ENCODE data around the gene IP6K2.
A peak's percentile ranks its signal among the peaks of the same experiment; 100 is the strongest.
"Not testable (repeated sequence)": the region's sequence is repeated elsewhere in the genome, so short reads cannot be mapped to it uniquely, and the experiment has no call there.

Gene IP6K2, protein sequence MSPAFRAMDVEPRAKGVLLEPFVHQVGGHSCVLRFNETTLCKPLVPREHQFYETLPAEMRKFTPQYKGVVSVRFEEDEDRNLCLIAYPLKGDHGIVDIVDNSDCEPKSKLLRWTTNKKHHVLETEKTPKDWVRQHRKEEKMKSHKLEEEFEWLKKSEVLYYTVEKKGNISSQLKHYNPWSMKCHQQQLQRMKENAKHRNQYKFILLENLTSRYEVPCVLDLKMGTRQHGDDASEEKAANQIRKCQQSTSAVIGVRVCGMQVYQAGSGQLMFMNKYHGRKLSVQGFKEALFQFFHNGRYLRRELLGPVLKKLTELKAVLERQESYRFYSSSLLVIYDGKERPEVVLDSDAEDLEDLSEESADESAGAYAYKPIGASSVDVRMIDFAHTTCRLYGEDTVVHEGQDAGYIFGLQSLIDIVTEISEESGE

GRCh38 chr3:48716982-48717746 is at the start of gene IP6K2:
Gene IP6K2, minus strand, starts transcription at chr3:48717221. Its CDS starts 21,930 bp downstream, at chr3:48695291.
- DNase-seq (ENCODE audit: low spot score) = peak; percentile 92
- peak; percentile 76 for FAIRE-seq

DNA sequence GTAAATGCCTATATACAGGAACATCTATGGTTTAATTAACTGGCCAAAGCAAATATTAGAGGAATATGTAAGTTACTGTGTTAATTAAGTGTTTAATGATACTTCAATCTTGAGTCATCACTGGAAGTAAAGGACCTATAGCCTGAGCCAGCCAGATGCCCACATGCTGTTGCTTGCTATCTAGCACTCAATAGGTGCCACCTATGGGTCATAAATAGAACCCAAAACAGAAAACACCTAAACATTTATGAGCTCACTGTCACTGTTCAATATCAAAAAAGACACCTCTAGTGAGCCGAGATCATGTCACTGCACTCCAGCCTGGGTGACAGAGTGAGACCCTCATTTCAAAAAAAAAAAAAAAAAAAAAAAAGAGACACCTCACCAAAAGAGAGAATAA is 48.4 kb upstream of the IP6K2 start:
- FAIRE-seq = no peak
- DNase-seq (ENCODE audit: low spot score) = no peak

GRCh38 chr3:48762816-48763215 is 45.8 kb upstream of the IP6K2 start:
- no peak for DNase-seq (ENCODE audit: low spot score)
- FAIRE-seq = no peak

GRCh38 chr3:48759991-48760540 is 43.0 kb upstream of the IP6K2 start:
- FAIRE-seq; DNase-seq (ENCODE audit: low spot score): not testable (repeated sequence)

DNA sequence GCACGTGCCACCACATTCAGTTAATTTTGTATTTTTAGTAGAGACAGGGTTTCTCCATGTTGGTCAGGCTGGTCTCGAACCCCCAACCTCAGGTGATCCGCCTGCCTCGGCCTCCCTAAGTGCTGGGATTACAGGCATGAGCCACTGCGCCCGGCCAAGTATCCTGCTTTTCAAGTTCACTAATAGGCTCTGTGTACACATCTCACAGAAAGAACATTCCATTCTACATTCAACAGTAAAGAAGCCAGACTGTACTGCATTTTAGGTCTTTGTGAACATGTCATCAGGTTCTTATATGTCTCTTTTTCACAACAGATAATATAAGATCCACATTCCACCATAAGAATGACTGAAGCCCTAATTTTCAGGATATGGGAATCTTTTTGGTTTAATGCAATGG is 42.5 kb upstream of the IP6K2 start:
- DNase-seq (ENCODE audit: low spot score); FAIRE-seq: not testable (repeated sequence)

DNA sequence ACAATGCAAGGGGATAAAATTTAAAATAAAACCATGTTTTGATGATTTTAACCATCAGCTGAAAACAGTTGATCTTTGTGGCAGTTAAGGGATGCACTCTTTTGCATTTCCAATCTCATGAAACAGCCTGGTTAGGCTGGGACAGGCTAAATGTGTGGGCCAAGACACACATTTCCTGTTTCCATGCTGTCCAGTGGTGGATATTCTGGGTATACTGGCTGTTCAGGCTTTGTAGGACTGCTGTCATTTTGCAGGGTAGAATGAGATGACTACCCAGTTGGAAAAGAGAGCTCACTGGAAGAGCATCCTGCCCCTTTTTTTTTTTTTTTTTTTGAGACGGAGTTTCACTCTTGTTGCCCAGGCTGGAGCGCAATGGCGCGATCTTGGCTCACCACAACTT is 42.0 kb upstream of the IP6K2 start:
- FAIRE-seq = no peak
- DNase-seq (ENCODE audit: low spot score) = no peak

GRCh38 chr3:48756640-48757039 is 39.6 kb upstream of the IP6K2 start:
- FAIRE-seq (no peak), DNase-seq (ENCODE audit: low spot score) (no peak)

GRCh38 chr3:48750856-48751255 is 33.8 kb upstream of the IP6K2 start:
- DNase-seq (ENCODE audit: low spot score) (no peak), FAIRE-seq (no peak)

DNA sequence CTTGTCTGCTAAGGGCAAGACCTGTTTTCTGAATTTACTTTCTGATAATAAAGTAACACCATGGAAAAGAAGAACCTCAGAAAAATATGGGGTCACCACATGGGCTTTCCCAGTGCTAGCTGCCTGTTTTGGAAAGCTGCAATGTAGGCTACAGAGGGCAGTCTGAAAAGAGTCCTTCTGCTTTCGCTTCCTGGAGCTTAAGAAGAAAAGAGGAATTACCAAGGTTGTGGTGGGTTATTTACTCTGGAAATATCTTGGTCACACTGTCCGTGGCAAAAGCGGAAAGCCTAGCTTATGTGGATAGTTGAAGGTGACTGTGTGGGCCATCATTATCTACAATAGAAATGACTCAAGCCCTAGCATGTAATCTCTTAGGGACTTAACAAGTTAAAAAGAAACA is 31.7 kb upstream of the IP6K2 start:
- DNase-seq (ENCODE audit: low spot score) (no peak), FAIRE-seq (no peak)

DNA sequence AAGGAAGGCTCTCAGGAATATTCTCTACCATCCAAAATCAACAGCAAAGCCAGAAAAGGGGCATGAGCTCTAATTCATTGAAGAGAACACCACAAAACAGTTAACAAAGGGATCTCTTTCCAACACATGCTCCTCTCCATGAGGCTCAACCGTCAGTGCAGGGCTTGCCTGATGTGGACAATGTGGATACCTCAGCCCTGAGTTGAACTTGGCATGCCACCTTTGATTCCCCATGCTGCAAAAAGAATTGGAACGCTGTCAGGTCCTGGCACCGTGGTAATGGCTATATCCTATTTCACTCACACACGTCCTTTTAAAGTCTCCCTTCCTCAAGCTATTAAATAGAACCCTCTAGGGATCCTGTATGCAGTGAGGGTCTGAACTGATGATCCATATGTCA is 30.7 kb upstream of the IP6K2 start:
- FAIRE-seq = no peak
- no peak for DNase-seq (ENCODE audit: low spot score)

- DNase-seq (ENCODE audit: low spot score) = no peak
Observed at GRCh38 chr3:48747015-48747615, 30.1 kb upstream of the IP6K2 start.

GRCh38 chr3:48743773-48744172 is 26.8 kb upstream of the IP6K2 start:
- no peak for FAIRE-seq
- DNase-seq (ENCODE audit: low spot score) = no peak

More at GRCh38 chr3:48747015-48747615, 30.1 kb upstream of the IP6K2 start:
- no peak for FAIRE-seq

GRCh38 chr3:48741226-48741625 is 24.2 kb upstream of the IP6K2 start:
- FAIRE-seq; DNase-seq (ENCODE audit: low spot score): not testable (repeated sequence)

DNA sequence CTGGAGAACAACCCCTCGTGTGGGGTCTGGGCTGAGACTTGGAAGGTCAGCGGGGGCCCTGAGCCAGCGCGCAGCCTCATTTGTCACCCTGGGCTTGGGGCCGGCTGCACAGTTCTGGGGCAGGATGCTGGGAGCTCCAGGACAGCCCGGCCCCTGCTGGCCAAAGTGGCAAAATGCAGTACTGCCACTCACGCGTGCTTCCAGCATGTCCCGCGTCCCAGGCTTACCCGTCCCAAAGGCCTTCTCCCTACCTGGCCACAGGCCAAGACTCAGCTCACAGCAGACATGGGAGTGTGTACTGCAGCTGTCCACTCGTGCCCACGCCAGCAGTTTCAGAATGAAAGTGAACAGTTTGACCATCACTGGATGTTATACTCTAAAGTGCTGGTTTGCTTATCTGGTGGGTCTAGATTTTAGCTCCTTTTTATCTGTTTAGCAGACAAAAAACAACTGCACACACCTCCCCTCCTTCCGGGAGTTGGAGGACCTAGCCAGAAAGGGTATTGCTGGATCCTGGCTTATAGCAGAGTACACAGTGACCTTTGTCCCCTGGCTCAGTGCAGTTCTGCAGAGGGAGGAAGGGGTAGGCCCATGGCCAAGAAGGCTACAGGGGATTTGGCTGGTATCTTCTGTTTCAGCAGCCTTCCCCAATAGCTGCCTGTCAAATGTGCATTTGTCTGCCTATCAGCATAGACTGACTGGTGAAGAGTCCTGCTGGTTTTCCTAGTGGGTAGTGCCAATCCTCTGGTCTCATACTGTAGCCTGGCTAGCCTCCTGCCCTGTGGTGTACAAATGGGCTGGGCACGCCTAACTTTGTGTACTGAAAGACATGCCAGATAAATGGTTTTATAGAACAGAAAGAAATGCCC is 23.2 kb upstream of the IP6K2 start:
- DNase-seq (ENCODE audit: low spot score) (peak; percentile 50), FAIRE-seq (no peak)

GRCh38 chr3:48739617-48739954 is 22.6 kb upstream of the IP6K2 start:
- FAIRE-seq (no peak), DNase-seq (ENCODE audit: low spot score) (no peak)

- FAIRE-seq = no peak
- no peak for DNase-seq (ENCODE audit: low spot score)
Observed at GRCh38 chr3:48738926-48739616, 22.1 kb upstream of the IP6K2 start.

- no peak for FAIRE-seq
- DNase-seq (ENCODE audit: low spot score) = no peak
Observed at GRCh38 chr3:48738144-48738536, 21.1 kb upstream of the IP6K2 start.

DNA sequence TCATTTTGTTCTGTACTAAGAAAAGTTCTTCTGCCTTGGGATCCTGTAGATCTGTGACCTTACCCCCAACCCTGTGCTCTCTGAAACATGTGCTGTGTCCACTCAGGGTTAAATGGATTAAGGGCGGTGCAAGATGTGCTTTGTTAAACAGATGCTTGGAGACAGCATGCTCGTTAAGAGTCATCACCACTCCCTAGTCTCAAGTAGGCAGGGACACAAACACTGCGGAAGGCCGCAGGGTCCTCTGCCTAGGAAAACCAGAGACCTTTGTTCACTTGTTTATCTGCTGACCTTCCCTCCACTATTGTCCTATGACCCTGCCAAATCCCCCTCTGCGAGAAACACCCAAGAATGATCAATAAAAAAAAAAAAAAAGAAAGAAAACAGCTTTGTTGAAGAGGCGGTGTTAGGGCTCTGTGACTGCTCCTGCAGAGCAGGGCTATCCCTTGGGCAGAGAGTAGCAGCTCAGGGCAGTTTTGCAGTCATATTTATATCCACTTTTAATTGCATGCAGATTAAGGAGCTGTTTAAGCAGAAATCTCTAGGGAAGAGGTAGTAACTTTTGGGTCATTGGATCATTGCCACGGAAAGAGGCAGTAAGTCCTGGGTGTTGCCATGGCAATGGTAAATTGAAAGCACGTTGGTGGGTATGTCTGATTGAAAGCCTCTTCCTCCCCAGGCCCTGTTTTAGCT is 18.2 kb upstream of the IP6K2 start:
- not testable (repeated sequence) for DNase-seq (ENCODE audit: low spot score); FAIRE-seq

GRCh38 chr3:48734541-48734940 is 17.5 kb upstream of the IP6K2 start:
- DNase-seq (ENCODE audit: low spot score); FAIRE-seq: not testable (repeated sequence)
